22Rv1 (cell line): Measurements from ENCODE around the gene IL3.

ENCODE experiments used
- H3K27ac ChIP-seq: fragments of 450-650 bp; 2 replicates; pipeline ENCODE4 v1.5.1; 2017
- CTCF ChIP-seq: fragments of 450-650 bp; IDR thresholded peaks from 2 replicates; pipeline ENCODE4 v1.5.1; 2017; ENCODE audit warnings: mild to moderate bottlenecking
- ZFX ChIP-seq: fragments of 450-650 bp; IDR thresholded peaks from 2 replicates; pipeline ENCODE4 v1.6.1; 2017; ENCODE audit warnings: antibody characterized with exemption, borderline replicate concordance

IL3 gene

GRCh38 chr5:132060501-132061161 is at the start of gene IL3:
Gene IL3 (plus strand): TSS chr5:132060655. CDS start chr5:132060707, 52 bp downstream.
- H3K27ac ChIP-seq, result no peak within 1 kb of the TSS
- TF ChIP-seq CTCF, result no peak
- no peak for TF ChIP-seq ZFX

GRCh38 chr5:132010989-132011621 is 49.4 kb upstream of the IL3 start:
- TF ChIP-seq CTCF (no peak), ZFX (no peak)
- no peak overlapping the region for H3K27ac ChIP-seq

GRCh38 chr5:132011622-132012343 is 48.7 kb upstream of the IL3 start, which contains the start of gene ACSL6:
Gene ACSL6 (minus strand): TSS chr5:132011658. CDS start chr5:132011553, 105 bp downstream.
- TF ChIP-seq CTCF (no peak), ZFX (no peak)
- H3K27ac ChIP-seq, result no peak within 1 kb of the TSS

- H3K27ac ChIP-seq, result no peak overlapping the region
- no peak for TF ChIP-seq CTCF
- TF ChIP-seq ZFX, result no peak
Observed at GRCh38 chr5:132012371-132013005, 48.0 kb upstream of the IL3 start.

- no peak overlapping the region for H3K27ac ChIP-seq
- TF ChIP-seq CTCF (no peak), ZFX (no peak)
Observed at GRCh38 chr5:132013006-132013689, 47.3 kb upstream of the IL3 start.

- no peak overlapping the region for H3K27ac ChIP-seq
- TF ChIP-seq CTCF, result no peak
- no peak for TF ChIP-seq ZFX
Observed at GRCh38 chr5:132013711-132014110, 46.7 kb upstream of the IL3 start.
